Measurements from ENCODE around the gene CNNM1.

CNNM1 gene

DNA sequence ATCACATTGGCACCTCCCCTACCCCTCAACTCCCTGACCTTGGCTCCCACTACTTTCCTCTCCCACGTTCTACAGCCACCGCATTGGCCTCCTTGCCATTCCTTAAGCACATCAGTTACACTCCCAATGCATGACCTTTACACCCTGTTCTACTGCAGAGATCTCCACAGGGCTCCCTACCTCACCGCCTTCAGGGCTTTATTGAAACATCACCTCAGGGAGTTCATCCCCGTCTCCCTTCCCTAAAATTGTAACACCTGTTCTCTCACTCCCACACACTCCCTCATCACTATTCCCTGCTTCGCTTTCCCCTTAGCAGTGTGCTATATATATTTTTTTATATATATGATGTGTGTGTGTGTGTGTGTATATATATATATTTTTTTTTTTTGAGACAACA is 18.5 kb downstream of the CNNM1 start:
- no peak overlapping the region for H3K27ac ChIP-seq (ENCODE audit: low read depth, low read length)
- peaks cover 24% of the 10 kb centered on the region for H3K27me3 ChIP-seq (ENCODE audit: insufficient read depth, low read length)
- no peak overlapping the region for H3K4me3 ChIP-seq (ENCODE audit: low read depth, low read length)
- no peaks in the 10 kb centered on the region for H3K79me2 ChIP-seq (ENCODE audit: control insufficient read depth, insufficient read depth, low read length, unreplicated experiment)
- no peak overlapping the region for H2AFZ ChIP-seq (ENCODE audit: low read length, unreplicated experiment)
- no peaks in the 10 kb centered on the region for H3K36me3 ChIP-seq (ENCODE audit: insufficient read depth, low read length)
- peaks cover 4% of the 10 kb centered on the region for H3K4me1 ChIP-seq (ENCODE audit: control insufficient read depth, insufficient read depth, low read length, unreplicated experiment)

DNA sequence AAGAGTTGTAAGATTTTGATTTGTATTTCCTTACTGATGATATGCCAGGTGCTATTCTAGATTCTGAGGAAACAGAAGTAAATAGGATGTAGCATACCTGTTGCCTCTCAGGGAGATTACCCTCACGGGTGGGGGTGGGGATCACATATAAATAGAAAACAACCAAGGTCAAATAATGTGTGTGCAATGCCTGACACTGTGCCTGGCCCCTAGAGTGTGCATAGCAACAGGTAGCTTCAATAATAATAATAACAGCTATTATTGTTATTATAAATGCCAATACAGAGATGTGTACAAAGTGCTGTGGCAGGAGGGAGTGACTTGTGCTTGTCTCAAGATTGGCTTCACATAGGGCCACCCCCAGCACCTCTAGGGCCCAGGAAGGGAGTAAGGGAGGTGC is 24.0 kb downstream of the CNNM1 start:
- H3K36me3 ChIP-seq (ENCODE audit: insufficient read depth, low read length): no peaks in the 10 kb centered on the region
- H3K79me2 ChIP-seq (ENCODE audit: control insufficient read depth, insufficient read depth, low read length, unreplicated experiment): no peaks in the 10 kb centered on the region
- H3K4me3 ChIP-seq (ENCODE audit: low read depth, low read length): no peak overlapping the region
- no peaks in the 10 kb centered on the region for H3K4me1 ChIP-seq (ENCODE audit: control insufficient read depth, insufficient read depth, low read length, unreplicated experiment)
- no peak overlapping the region for H2AFZ ChIP-seq (ENCODE audit: low read length, unreplicated experiment)
- no peak overlapping the region for H3K27ac ChIP-seq (ENCODE audit: low read depth, low read length)
- peaks cover 59% of the 10 kb centered on the region for H3K27me3 ChIP-seq (ENCODE audit: insufficient read depth, low read length)

DNA sequence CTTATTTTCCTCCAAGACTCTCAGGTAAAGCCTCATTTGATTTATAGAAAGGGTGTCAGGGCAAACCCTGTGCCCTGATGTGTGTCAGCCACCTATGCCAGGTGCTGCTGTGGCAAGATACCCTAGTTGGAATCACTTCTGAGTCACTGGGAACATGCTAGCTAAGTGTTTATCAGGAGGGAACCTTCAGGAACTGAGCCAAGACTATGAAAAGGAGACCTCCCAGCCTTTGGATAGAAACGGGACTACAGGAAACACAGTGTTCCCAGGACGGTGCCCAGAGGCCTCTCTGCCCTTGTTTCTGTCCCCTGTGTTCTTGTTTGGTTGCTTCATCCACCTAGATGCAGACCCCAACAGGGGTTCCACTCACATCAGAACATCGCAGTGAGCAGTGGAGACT is 28.5 kb downstream of the CNNM1 start:
- Histone ChIP-seq H3K36me3 (ENCODE audit: insufficient read depth, low read length) (no peaks in the 10 kb centered on the region), H3K4me1 (ENCODE audit: control insufficient read depth, insufficient read depth, low read length, unreplicated experiment) (no peaks in the 10 kb centered on the region), H3K27me3 (ENCODE audit: insufficient read depth, low read length) (peaks cover 47% of the 10 kb centered on the region), H3K27ac (ENCODE audit: low read depth, low read length) (no peak overlapping the region), H3K4me3 (ENCODE audit: low read depth, low read length) (no peak overlapping the region), H3K79me2 (ENCODE audit: control insufficient read depth, insufficient read depth, low read length, unreplicated experiment) (no peaks in the 10 kb centered on the region), H2AFZ (ENCODE audit: low read length, unreplicated experiment) (no peak overlapping the region)

DNA sequence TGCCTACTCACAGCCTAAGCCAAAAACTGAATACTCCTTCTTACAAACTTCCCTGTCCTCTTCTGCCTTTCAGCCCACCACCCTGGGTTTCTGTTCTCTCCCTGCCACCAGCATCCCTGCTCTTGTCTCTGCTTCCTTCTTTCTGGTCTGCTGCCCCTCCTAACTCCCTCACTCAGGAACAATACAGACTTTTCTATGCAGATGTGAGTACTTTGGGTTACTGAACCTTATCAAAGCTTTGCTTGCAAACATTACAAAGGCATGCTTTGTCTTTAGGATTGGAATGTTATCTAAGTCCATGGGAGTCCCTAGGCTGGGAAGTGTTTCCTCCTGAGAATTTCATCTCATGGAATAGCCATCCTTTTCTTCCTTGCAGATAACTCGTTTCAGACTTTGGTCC is 28.9 kb downstream of the CNNM1 start:
- Histone ChIP-seq H3K27ac (ENCODE audit: low read depth, low read length) (no peak overlapping the region), H3K4me3 (ENCODE audit: low read depth, low read length) (no peak overlapping the region), H3K79me2 (ENCODE audit: control insufficient read depth, insufficient read depth, low read length, unreplicated experiment) (no peaks in the 10 kb centered on the region), H2AFZ (ENCODE audit: low read length, unreplicated experiment) (no peak overlapping the region), H3K27me3 (ENCODE audit: insufficient read depth, low read length) (peaks cover 43% of the 10 kb centered on the region), H3K36me3 (ENCODE audit: insufficient read depth, low read length) (no peaks in the 10 kb centered on the region), H3K4me1 (ENCODE audit: control insufficient read depth, insufficient read depth, low read length, unreplicated experiment) (no peaks in the 10 kb centered on the region)

DNA sequence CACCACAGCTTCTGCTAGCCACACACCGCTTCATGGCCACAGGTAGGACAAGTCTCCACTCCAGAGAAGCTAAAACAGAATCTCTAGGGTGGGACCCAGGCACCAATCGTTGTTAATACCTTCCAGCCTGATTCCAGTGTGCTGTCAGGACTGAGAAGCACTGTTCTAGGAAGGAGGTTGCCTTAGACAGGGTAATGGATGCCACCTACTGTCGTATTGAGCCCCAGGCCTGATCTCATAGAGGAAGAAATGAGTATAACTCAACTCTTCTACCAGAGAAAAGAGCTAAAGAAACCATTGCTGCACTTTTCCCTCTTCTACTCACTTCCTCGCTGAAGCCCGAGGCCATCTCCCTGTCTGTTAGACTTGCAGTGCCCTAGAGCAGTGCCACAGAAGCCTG is 31.8 kb downstream of the CNNM1 start:
- Histone ChIP-seq H3K27me3 (ENCODE audit: insufficient read depth, low read length) (peaks cover 31% of the 10 kb centered on the region), H3K79me2 (ENCODE audit: control insufficient read depth, insufficient read depth, low read length, unreplicated experiment) (no peaks in the 10 kb centered on the region), H3K27ac (ENCODE audit: low read depth, low read length) (no peak overlapping the region), H3K4me1 (ENCODE audit: control insufficient read depth, insufficient read depth, low read length, unreplicated experiment) (no peaks in the 10 kb centered on the region), H3K4me3 (ENCODE audit: low read depth, low read length) (no peak overlapping the region), H3K36me3 (ENCODE audit: insufficient read depth, low read length) (no peaks in the 10 kb centered on the region), H2AFZ (ENCODE audit: low read length, unreplicated experiment) (no peak overlapping the region)

DNA sequence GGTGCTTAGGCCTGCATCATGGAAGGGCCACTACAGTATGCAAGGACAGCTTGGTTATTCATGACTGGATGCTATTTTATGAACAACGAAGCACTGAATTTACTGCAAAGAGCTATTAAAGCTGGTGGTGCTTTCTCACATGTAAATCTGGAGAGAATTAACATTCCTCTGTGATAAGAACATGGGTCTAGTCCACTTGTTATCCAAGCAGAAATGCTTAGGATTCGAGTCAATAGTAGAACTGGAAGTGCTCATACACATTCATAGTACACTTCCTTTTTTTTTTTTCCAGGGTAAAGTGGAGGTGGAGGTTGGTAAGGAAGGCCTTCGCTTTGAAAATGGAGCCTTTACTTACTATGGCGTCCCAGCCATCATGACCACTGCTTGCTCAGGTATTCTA is 35.0 kb downstream of the CNNM1 start:
- Histone ChIP-seq H3K79me2 (ENCODE audit: control insufficient read depth, insufficient read depth, low read length, unreplicated experiment) (no peaks in the 10 kb centered on the region), H3K27me3 (ENCODE audit: insufficient read depth, low read length) (peaks cover 49% of the 10 kb centered on the region), H3K36me3 (ENCODE audit: insufficient read depth, low read length) (no peaks in the 10 kb centered on the region), H3K4me1 (ENCODE audit: control insufficient read depth, insufficient read depth, low read length, unreplicated experiment) (no peaks in the 10 kb centered on the region), H2AFZ (ENCODE audit: low read length, unreplicated experiment) (no peak overlapping the region), H3K4me3 (ENCODE audit: low read depth, low read length) (no peak overlapping the region), H3K27ac (ENCODE audit: low read depth, low read length) (no peak overlapping the region)

DNA sequence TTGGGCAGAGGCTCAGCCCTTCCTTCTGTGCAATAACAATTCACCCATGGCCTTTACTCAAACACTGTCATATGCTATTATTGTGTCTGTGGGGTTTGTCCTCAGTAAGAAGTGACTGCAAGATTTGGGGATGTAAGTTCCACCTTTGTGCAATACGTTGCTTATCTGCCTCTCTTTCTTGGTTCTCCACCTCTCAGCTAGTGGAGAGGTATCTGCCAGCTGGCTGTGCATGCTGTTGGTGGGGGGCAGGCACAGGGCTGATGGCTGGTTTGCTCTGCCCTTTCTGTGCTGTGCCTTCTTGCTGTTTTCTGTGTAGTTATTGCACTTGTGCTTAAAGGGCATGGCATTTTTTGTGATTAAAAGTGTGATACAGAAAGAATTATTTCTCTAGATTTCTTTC is 36.2 kb downstream of the CNNM1 start:
- Histone ChIP-seq H2AFZ (ENCODE audit: low read length, unreplicated experiment) (no peak overlapping the region), H3K27ac (ENCODE audit: low read depth, low read length) (no peak overlapping the region), H3K4me3 (ENCODE audit: low read depth, low read length) (no peak overlapping the region), H3K4me1 (ENCODE audit: control insufficient read depth, insufficient read depth, low read length, unreplicated experiment) (no peaks in the 10 kb centered on the region), H3K27me3 (ENCODE audit: insufficient read depth, low read length) (peaks cover 53% of the 10 kb centered on the region), H3K79me2 (ENCODE audit: control insufficient read depth, insufficient read depth, low read length, unreplicated experiment) (no peaks in the 10 kb centered on the region), H3K36me3 (ENCODE audit: insufficient read depth, low read length) (no peaks in the 10 kb centered on the region)

DNA sequence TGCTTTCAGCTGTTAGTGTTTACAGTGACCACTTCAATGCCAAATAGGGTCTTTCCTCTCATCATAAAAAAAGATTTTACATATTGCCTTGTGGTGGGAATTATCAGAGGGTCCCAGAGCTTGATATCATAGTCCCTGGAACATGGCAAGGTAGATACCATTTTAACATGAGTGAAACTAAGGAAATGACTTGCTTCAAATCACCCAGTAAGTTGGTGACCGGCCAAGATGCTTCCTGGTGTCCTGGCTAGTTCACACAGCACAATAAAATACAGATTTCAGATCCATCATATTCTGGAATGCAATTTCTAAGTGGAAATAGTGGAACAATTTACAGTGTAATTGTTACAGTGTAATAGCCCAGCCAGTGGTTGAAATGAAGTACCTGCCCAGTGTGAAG is 36.6 kb downstream of the CNNM1 start:
- no peaks in the 10 kb centered on the region for H3K79me2 ChIP-seq (ENCODE audit: control insufficient read depth, insufficient read depth, low read length, unreplicated experiment)
- no peaks in the 10 kb centered on the region for H3K36me3 ChIP-seq (ENCODE audit: insufficient read depth, low read length)
- peaks cover 54% of the 10 kb centered on the region for H3K27me3 ChIP-seq (ENCODE audit: insufficient read depth, low read length)
- no peaks in the 10 kb centered on the region for H3K4me1 ChIP-seq (ENCODE audit: control insufficient read depth, insufficient read depth, low read length, unreplicated experiment)
- H3K27ac ChIP-seq (ENCODE audit: low read depth, low read length): no peak overlapping the region
- no peak overlapping the region for H2AFZ ChIP-seq (ENCODE audit: low read length, unreplicated experiment)
- H3K4me3 ChIP-seq (ENCODE audit: low read depth, low read length): no peak overlapping the region

DNA sequence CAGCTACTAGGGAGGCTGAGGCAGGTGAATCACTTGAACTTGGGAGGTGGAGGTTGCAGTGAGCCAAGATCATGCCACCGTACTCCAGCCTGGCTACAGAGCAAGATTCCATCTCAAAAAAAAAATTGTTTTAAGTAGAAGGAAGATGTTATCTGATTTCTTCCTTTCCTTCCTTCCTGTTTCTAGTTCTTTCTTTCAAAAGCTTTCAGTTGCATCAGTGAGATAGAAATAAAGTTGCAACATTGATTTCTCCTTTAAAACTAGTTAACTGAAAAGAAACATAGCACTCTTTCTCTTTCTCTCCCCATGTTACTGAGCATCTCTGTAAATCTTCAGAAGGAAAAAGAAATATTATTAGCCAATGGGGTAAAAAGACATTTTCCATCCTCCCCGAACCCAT is 37.5 kb downstream of the CNNM1 start:
- H3K4me1 ChIP-seq (ENCODE audit: control insufficient read depth, insufficient read depth, low read length, unreplicated experiment): no peaks in the 10 kb centered on the region
- peaks cover 51% of the 10 kb centered on the region for H3K27me3 ChIP-seq (ENCODE audit: insufficient read depth, low read length)
- no peak overlapping the region for H2AFZ ChIP-seq (ENCODE audit: low read length, unreplicated experiment)
- H3K36me3 ChIP-seq (ENCODE audit: insufficient read depth, low read length): no peaks in the 10 kb centered on the region
- no peak overlapping the region for H3K27ac ChIP-seq (ENCODE audit: low read depth, low read length)
- H3K4me3 ChIP-seq (ENCODE audit: low read depth, low read length): no peak overlapping the region
- H3K79me2 ChIP-seq (ENCODE audit: control insufficient read depth, insufficient read depth, low read length, unreplicated experiment): no peaks in the 10 kb centered on the region

DNA sequence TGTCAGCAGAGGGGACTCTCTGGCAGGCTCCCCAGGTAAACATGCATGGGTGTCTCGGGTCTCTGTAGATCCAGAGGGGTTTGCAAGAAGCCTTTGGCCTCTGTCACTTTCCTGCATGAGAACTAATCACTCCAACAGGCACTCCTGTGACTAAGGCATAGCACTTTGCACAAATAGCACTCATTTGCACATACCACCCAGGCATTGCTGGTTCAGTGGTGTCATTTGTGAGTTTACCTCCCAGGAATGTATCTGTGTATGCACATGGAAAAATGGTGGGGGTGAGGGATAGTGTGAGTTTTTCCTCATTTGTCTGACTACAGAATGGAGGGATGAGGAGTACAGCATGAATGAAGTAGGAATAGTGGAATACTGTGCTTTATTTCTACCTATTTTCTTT is 39.5 kb downstream of the CNNM1 start:
- Histone ChIP-seq H3K79me2 (ENCODE audit: control insufficient read depth, insufficient read depth, low read length, unreplicated experiment) (no peaks in the 10 kb centered on the region), H3K36me3 (ENCODE audit: insufficient read depth, low read length) (no peaks in the 10 kb centered on the region), H3K4me3 (ENCODE audit: low read depth, low read length) (no peak overlapping the region), H2AFZ (ENCODE audit: low read length, unreplicated experiment) (no peak overlapping the region), H3K4me1 (ENCODE audit: control insufficient read depth, insufficient read depth, low read length, unreplicated experiment) (peaks cover 11% of the 10 kb centered on the region), H3K27me3 (ENCODE audit: insufficient read depth, low read length) (peaks cover 51% of the 10 kb centered on the region), H3K27ac (ENCODE audit: low read depth, low read length) (no peak overlapping the region)

DNA sequence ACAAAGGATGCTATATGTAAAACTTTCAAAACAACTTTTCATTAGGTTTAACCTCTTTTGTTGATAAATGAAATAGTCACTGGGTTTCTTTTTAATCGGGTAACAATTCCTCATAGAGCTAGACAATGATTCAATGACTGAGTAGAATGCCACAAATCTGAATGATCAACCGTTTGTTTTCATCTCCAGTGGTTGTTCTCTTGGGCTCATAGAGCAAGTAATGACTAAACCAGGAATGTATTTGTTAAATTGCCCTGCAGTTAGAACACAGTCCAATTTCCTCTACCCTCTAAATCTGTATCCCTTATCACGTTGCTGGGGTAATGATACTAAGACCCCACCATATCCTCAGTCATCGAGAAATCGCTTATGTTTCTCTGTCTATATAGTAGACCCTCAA is 40.0 kb downstream of the CNNM1 start:
- peaks cover 11% of the 10 kb centered on the region for H3K4me1 ChIP-seq (ENCODE audit: control insufficient read depth, insufficient read depth, low read length, unreplicated experiment)
- no peak overlapping the region for H3K4me3 ChIP-seq (ENCODE audit: low read depth, low read length)
- H3K27me3 ChIP-seq (ENCODE audit: insufficient read depth, low read length): peaks cover 51% of the 10 kb centered on the region
- H3K79me2 ChIP-seq (ENCODE audit: control insufficient read depth, insufficient read depth, low read length, unreplicated experiment): no peaks in the 10 kb centered on the region
- no peaks in the 10 kb centered on the region for H3K36me3 ChIP-seq (ENCODE audit: insufficient read depth, low read length)
- no peak overlapping the region for H2AFZ ChIP-seq (ENCODE audit: low read length, unreplicated experiment)
- H3K27ac ChIP-seq (ENCODE audit: low read depth, low read length): no peak overlapping the region

DNA sequence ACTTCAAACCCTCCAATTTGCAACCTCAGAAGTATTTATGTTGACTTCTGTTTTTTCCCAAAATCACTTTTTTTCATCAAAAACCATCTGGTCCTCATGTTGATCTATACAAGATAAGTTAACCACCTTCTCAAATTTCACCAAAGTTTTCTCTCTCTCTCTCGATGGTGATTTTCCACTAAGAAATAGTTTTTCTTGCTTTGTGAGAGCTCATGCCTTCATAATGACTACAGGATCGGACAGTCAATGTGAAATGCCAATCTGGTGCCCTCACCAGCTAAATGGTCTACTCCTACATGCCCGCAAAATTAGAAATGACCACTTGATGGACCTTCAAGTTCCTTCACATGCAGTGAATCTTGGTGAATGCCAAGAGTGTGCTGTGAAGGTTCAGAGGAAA is 40.4 kb downstream of the CNNM1 start:
- Histone ChIP-seq H2AFZ (ENCODE audit: low read length, unreplicated experiment) (no peak overlapping the region), H3K27ac (ENCODE audit: low read depth, low read length) (no peak overlapping the region), H3K27me3 (ENCODE audit: insufficient read depth, low read length) (peaks cover 51% of the 10 kb centered on the region), H3K4me3 (ENCODE audit: low read depth, low read length) (no peak overlapping the region), H3K79me2 (ENCODE audit: control insufficient read depth, insufficient read depth, low read length, unreplicated experiment) (no peaks in the 10 kb centered on the region), H3K36me3 (ENCODE audit: insufficient read depth, low read length) (no peaks in the 10 kb centered on the region), H3K4me1 (ENCODE audit: control insufficient read depth, insufficient read depth, low read length, unreplicated experiment) (peaks cover 14% of the 10 kb centered on the region)
